ENCODE results near the gene LRRK2.

DNA sequence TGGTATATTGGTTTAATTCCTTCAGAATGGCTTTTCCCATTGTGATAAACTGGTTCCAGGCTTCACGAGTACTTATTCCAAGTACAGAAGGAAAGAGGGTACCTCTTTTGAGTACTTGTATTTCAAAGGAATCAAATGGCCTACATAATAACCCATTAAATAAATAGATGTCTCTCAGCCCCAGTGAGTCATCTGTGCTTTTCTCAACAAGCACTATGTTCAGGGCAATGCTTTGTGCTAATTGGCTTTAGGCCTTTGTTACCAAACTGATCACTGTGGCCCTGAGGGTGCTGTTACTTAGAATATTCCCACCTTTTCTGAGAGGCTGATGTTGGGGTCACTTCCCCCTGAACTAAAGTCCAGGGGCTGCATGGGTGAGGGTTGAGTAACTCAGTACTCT lies 107.1 kb downstream of the LRRK2 start:
- no peak for TF ChIP-seq EZH2phosphoT487 (IDR thresholded peaks at IDR 0.05; ENCODE audit: borderline replicate concordance, low read length)
- TF ChIP-seq, protein P1, sequence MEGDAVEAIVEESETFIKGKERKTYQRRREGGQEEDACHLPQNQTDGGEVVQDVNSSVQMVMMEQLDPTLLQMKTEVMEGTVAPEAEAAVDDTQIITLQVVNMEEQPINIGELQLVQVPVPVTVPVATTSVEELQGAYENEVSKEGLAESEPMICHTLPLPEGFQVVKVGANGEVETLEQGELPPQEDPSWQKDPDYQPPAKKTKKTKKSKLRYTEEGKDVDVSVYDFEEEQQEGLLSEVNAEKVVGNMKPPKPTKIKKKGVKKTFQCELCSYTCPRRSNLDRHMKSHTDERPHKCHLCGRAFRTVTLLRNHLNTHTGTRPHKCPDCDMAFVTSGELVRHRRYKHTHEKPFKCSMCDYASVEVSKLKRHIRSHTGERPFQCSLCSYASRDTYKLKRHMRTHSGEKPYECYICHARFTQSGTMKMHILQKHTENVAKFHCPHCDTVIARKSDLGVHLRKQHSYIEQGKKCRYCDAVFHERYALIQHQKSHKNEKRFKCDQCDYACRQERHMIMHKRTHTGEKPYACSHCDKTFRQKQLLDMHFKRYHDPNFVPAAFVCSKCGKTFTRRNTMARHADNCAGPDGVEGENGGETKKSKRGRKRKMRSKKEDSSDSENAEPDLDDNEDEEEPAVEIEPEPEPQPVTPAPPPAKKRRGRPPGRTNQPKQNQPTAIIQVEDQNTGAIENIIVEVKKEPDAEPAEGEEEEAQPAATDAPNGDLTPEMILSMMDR (conservative IDR thresholded peaks at IDR 0.05; ENCODE audit: low read depth, low read length), result no peak
- no peak for TF ChIP-seq EZH2 (IDR thresholded peaks at IDR 0.05; ENCODE audit: low read length, unreplicated experiment)
